Stromal cell of bone marrow (primary cell): Measurements from ENCODE around the gene ZFAND2B.

Experiments used
- DNase-seq: peaks from one replicate; pipeline ENCODE4 v3.0.0-alpha.2; 2012; ENCODE audit warnings: low read depth

The ZFAND2B gene

GRCh38 chr2:219220652-219221402 lies 14.2 kb downstream of the ZFAND2B start:
- no peak for DNase-seq

- DNase-seq: no peak
Measured at GRCh38 chr2:219221957-219222518, 15.5 kb downstream of the ZFAND2B start.

- no peak for DNase-seq
Measured at GRCh38 chr2:219223831-219224610, 17.4 kb downstream of the ZFAND2B start.

GRCh38 chr2:219225350-219225749 lies 18.8 kb downstream of the ZFAND2B start:
- DNase-seq: no peak

GRCh38 chr2:219228041-219228910 lies 21.7 kb downstream of the ZFAND2B start:
- DNase-seq: no peak

DNA sequence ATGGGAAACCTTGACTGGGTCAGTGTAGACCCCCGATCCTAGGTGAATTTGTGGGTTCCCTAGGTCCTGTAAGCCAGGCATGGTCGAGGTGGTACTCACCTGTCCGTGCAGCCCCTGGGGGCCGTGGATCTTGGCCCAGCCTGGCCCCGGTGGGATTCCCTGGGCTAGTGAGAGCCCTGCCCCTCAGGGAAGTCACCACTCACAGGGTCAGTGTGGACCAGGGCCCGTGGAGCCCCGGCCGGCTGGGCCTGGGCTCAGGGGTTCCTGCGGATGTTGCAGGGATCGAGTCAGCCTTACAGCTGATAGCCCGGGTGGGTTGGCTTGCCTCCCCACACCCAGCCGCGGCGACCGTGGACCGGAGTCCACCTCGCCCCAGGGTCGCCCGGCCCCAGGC lies 22.3 kb downstream of the ZFAND2B start:
- DNase-seq: no peak

- DNase-seq: peak; percentile 99
Measured at GRCh38 chr2:219229305-219230058, 22.9 kb downstream of the ZFAND2B start, which contains the start of the genes ANKZF1 and ATG9A. TSS of gene ANKZF1 (plus strand) at chr2:219229806. CDS start at chr2:219230258, 452 bp downstream. TSS of gene ATG9A (minus strand) at chr2:219229636. CDS start at chr2:219228024, 1,612 bp downstream.

GRCh38 chr2:219230059-219230540 lies 23.5 kb downstream of the ZFAND2B start:
- DNase-seq: no peak

DNA sequence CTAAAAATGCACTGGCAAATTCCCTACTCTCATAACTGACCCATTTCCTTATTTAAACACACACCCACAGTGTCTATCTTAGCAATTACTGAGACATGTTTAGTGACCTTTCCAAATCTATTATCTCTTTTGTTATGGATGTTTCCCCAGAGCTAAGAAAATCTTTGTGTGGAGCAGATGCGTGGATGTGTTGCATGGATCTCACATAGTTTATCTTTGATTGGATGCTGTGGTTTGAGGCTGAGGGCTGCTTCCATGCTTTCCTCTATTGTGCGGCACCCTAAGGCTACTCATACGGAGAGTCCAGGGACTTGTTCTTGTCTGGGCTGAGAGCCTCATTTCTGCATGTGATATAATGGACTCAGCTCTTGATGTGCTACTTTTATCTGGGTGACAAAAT lies 27.7 kb downstream of the ZFAND2B start:
- DNase-seq: no peak

DNA sequence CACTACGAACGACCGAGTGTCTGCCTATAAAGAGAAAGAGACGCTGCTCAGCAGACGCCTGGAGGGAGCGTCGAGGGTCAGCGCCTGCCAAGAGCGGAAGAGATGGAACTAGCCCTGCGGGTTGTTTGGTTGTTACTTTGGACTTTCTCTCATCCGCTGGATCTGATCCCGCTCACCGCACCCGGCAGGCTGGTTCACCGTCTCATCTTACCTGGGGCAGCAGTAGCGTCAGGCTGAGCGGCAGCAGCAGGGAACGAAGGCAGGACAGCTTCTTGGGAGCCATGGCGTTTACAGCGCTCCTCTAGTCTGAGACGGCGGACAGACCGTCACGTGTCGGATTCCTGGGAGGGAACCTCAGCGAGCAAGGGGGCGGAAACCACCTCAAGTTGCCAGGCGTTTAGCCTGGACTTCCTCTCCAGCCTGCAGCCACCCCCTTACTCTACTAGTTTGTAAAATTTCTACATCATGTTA lies 36.7 kb downstream of the ZFAND2B start:
- no peak for DNase-seq

- DNase-seq: no peak
Measured at GRCh38 chr2:219244789-219245147, 38.2 kb downstream of the ZFAND2B start.

DNA sequence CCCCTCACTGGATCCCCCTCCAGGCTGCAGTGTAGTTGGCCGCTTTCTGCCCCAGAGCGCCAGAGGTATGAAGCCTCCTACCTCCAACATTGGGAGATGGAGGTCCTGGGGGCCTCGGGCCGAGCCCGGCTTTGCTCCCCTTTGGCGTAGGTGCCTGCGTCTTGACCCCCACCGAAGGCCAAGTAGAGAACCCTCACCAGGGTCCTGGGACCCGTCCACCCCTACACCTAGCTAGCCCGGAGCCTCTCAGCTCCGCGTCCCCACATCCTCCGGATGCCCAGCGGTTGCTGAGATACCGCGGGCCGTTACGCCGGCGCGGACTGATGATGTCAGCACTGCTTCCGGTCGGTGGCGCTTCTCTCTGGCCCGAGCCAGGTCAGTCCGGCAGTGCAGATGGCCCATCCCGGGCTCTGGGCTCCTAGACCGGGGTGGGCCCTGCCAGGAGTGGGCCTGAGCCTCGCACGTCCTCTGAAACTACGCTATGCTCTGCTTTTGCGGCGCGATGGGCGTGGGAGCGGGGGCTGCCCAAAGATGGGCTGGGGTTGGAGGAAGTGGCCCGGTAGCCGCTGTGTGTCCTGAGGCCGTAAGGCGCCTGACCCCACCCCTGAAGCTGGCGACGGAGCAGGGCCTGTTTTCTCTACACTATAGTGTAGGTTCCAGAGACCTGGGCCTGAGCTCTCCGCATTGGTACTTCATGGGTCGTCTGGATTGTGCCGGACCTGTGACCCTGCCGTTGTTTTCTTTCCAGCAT lies 38.7 kb downstream of the ZFAND2B start, which contains the start of the genes GLB1L and STK16:
GLB1L (minus strand) TSS at position 297 of the 751 bp plus-strand sequence. CDS start 1,871 bp downstream, outside the sequence.
STK16 (plus strand) TSS at position 332 of the 751 bp plus-strand sequence. CDS start 521 bp downstream, outside the sequence.
- DNase-seq: peak; percentile 87

DNA sequence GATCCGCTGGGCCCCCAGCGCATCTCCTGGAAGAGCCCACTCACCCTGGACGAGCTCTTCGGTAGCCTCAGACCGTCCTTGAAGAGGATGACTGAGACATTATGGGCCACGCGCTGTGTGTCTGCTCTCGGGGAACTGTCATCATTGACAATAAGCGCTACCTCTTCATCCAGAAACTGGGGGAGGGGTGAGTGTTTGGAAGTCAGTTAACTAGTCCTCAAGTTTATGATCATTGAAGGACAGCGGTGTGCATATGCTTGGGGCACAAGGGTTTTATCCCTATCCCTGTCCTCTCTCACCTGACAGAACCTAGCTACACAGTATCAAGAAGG lies 39.3 kb downstream of the ZFAND2B start:
- no peak for DNase-seq

- no peak for DNase-seq
Measured at GRCh38 chr2:219246559-219246958, 40.0 kb downstream of the ZFAND2B start.

GRCh38 chr2:219247678-219248642 lies 41.4 kb downstream of the ZFAND2B start:
- no peak for DNase-seq

DNA sequence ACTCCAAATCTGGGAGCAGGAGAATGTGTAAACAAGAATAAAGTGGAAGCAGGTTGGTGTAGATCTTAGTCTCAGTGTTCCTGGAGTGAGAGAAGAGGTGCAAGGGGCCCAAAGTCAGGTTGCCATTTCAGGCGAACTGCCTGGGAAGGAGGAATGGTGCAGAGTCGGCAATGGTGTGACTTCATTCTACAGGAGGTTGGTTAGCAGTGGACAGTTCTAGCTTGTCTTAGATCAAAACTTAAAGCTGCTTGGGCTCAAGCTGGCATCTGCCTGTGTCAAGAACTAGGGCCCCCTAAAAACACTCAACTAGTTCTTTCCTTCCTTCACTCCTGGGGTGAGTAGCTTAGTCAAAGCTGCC lies 42.2 kb downstream of the ZFAND2B start:
- no peak for DNase-seq

DNA sequence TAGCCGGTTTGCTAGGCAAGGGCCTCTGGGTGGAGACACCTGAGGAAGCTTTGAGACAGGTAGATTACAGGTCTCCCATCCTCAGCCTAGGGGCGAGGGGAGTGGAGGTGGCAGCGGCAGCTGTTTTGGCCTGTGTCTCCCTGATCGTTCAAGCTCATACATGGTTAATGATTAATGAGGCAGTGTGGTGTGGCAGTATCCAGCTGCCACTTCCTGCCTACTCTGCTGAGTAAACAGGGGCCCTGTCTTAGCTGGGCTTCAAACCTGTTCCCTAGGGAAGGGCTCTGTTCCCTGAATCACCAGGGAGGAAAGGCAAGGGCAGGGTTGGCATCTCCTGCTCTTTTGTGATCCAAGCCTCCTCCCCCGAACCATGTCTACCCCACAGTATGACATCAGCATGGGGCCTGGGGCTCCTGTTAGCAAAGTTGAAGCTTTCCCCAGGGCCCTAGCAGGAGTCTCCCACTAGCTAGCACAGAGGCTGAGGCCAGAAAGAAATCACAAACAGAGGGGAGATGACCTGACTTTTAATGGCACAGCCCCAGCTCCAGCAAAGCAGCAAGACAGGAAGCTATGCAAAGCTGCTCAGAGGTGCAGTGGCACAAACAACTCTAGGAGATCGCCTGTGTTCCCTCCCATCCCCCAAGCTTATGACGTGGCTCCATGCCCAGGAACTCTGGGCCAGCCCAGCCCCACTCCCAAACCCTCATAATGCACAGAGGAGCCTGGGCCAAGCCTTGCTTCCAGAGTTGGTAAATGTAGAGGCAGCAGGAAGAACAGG lies 42.8 kb downstream of the ZFAND2B start:
- peak; percentile 58 for DNase-seq
